ENCODE measurements around the gene CITED4.

- TF ChIP-seq, protein P1, sequence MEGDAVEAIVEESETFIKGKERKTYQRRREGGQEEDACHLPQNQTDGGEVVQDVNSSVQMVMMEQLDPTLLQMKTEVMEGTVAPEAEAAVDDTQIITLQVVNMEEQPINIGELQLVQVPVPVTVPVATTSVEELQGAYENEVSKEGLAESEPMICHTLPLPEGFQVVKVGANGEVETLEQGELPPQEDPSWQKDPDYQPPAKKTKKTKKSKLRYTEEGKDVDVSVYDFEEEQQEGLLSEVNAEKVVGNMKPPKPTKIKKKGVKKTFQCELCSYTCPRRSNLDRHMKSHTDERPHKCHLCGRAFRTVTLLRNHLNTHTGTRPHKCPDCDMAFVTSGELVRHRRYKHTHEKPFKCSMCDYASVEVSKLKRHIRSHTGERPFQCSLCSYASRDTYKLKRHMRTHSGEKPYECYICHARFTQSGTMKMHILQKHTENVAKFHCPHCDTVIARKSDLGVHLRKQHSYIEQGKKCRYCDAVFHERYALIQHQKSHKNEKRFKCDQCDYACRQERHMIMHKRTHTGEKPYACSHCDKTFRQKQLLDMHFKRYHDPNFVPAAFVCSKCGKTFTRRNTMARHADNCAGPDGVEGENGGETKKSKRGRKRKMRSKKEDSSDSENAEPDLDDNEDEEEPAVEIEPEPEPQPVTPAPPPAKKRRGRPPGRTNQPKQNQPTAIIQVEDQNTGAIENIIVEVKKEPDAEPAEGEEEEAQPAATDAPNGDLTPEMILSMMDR (conservative IDR thresholded peaks at IDR 0.05; ENCODE audit: low read depth, low read length): no peak
- TF ChIP-seq EZH2phosphoT487 (IDR thresholded peaks at IDR 0.05; ENCODE audit: borderline replicate concordance, low read length): no peak
Observed at GRCh38 chr1:40829631-40830245, 32.4 kb downstream of the CITED4 start.

All from PC-3 (cell line).